Measurements from ENCODE around the gene RIC8A. TPM values are rescaled to one million over a fixed set of nuclear protein-coding genes. Genes with fewer than 3 reads are reported as not detected.

Gene RIC8A
- total and polyA plus RNA-seq, 9 of the 15 experiments (the other 6 are each of a cell fraction or from before 2014, with no cell fraction given) = 10.7 to 108 (median 72.1) TPM

- no peak for TF ChIP-seq ZFP91 (CRISPR knock-in tag; IDR thresholded peaks at IDR 0.05)
- TF ChIP-seq CLOCK (CRISPR knock-in tag; IDR thresholded peaks at IDR 0.05; ENCODE audit: borderline replicate concordance) = no peak
- TF ChIP-seq PRPF4 (IDR thresholded peaks at IDR 0.05; ENCODE audit: insufficient read depth, low read depth, low read length, poor library complexity, severe bottlenecking) = no peak
- TF ChIP-seq USF1 (CRISPR knock-in tag; IDR thresholded peaks at IDR 0.05) = 0 out of 2 replicates have a peak, but pooled peaks have one; percentile 18
- TF ChIP-seq NONO (IDR thresholded peaks at IDR 0.05; ENCODE audit: low read depth in 2 of 2, low read length in 1 of 2) = no peak
- TF ChIP-seq HMGXB4 (CRISPR knock-in tag; IDR thresholded peaks at IDR 0.05) = no peak
- TF ChIP-seq SREBF2 (CRISPR knock-in tag; IDR thresholded peaks at IDR 0.05) = no peak
- no peak for TF ChIP-seq HDAC1 (IDR thresholded peaks at IDR 0.05)
These were observed 2.9 kb upstream of the RIC8A start (continued) for GRCh38 chr11:204587-205109.
